ENCODE data around the gene P2RY14.

- TF ChIP-seq CREB1 (CRISPR knock-in tag; IDR thresholded peaks at IDR 0.05) (no peak), CTCF (IDR thresholded peaks at IDR 0.05) (no peak), MAX (CRISPR knock-in tag; IDR thresholded peaks at IDR 0.05) (no peak), ZNF416 (CRISPR knock-in tag; IDR thresholded peaks at IDR 0.05) (no peak), ZNF121 (CRISPR knock-in tag; IDR thresholded peaks at IDR 0.05) (no peak), AFF4 (CRISPR knock-in tag; IDR thresholded peaks at IDR 0.05; ENCODE audit: borderline replicate concordance) (no peak), FOXK1 (CRISPR knock-in tag; IDR thresholded peaks at IDR 0.05) (no peak)
Measured at GRCh38 chr3:151198849-151199248, 79.5 kb downstream of the P2RY14 start.
